K562 (cell line): Measurements from ENCODE around the gene WNT7B. TPM values are rescaled to one million over a fixed set of nuclear protein-coding genes. Genes with fewer than 3 reads are reported as not detected.

ENCODE experiments used
- ATAC-seq: fragments of 200-7000 bp; cut with Tn5 transposase; 3 replicates; pipeline ENCODE4 v1.9.1; 2020; ENCODE audit warnings: moderate library complexity
- BruUV-seq: library from RNA; stranded (reverse); fragments of 400-500 nt; replicated peaks from 2 replicates; lab custom pipeline; 2021; lab: Mats Ljungman, UMichigan
- CTCF ChIA-PET: fragments of 300-600 bp; formaldehyde crosslinking; extraction: SDS; loops from one replicate; lab custom pipeline; 2021; ENCODE audit warnings: low intra/inter-chr PET ratio; lab: Yijun Ruan, JAX
- POLR2A ChIA-PET: fragments of 300-600, 350-650 bp; sonication (Branson Sonifier 250); formaldehyde crosslinking; extraction: SDS; loops from one replicate; lab custom pipeline; 2021; ENCODE audit warnings: antibody characterized with exemption, inconsistent platforms; lab: Yijun Ruan, JAX
- DNase-seq, 4 experiments: peaks; one replicate each; pipeline versions ENCODE4 v3.0.0 to v3.0.0-alpha.2; 2011 to 2018; ENCODE audit warnings: low spot score in 3 of 4, mixed read lengths in 3 of 4; ENCODE audit errors: extremely low read depth in 1 of 4
- FAIRE-seq: peaks from 2 replicates; lab custom pipeline; 2011; peaks lifted over from hg19 to GRCh38; lab: Jason Lieb, UNC
- H2AFZ ChIP-seq: 2 replicates; pipeline ENCODE4 v1.6.0; 2011; ENCODE audit warnings: low read depth, low read length, control low read depth, inconsistent platforms
- H3K27ac ChIP-seq: fragments of 200-600 bp; 3 replicates; pipeline ENCODE4 v1.8.0; 2011; ENCODE audit warnings: low read depth, mild to moderate bottlenecking, control low read depth, inconsistent platforms, low read length, moderate library complexity, mixed read lengths; ENCODE audit errors: extremely low read depth
- H3K27me3 ChIP-seq, 2 experiments: fragments of 300-600 bp in 1 of 2; 2 replicates in 1 of 2; 3 replicates in 1 of 2; pipeline versions ENCODE4 v1.6.0 to v1.8.0; 2011; ENCODE audit warnings: inconsistent platforms in 2 of 2, low read length in 2 of 2, mild to moderate bottlenecking in 1 of 2, mixed read lengths in 1 of 2, moderate library complexity in 1 of 2; ENCODE audit not compliant: control insufficient read depth in 2 of 2, insufficient read depth in 2 of 2
- H3K36me3 ChIP-seq: fragments of 300-600 bp; 3 replicates; pipeline ENCODE4 v1.8.0; 2011; ENCODE audit warnings: mild to moderate bottlenecking, low read length, inconsistent platforms; ENCODE audit not compliant: control insufficient read depth, insufficient read depth
- H3K4me1 ChIP-seq, 2 experiments: fragments of 200-600 bp in 1 of 2; replicated peaks in 1 of 2; 2 replicates in 1 of 2; 3 replicates in 1 of 2; pipeline versions ENCODE4 v1.5.1 to v1.8.0; 2011; ENCODE audit warnings: inconsistent platforms in 2 of 2, low read length in 2 of 2, mild to moderate bottlenecking in 1 of 2, mixed read lengths in 1 of 2, moderate library complexity in 1 of 2; ENCODE audit not compliant: control insufficient read depth in 2 of 2, insufficient read depth in 2 of 2
- H3K4me2 ChIP-seq: 2 replicates; pipeline ENCODE4 v1.6.1; 2011; ENCODE audit warnings: low read length, control low read depth, inconsistent platforms, mixed read lengths; ENCODE audit not compliant: insufficient read depth
- H3K4me3 ChIP-seq: fragments of 200-600 bp; sonication (generic), shearing (Covaris generic); 2 replicates; pipeline ENCODE4 v1.5.1; 2016; ENCODE audit warnings: control low read depth, inconsistent platforms
- H3K79me2 ChIP-seq: fragments of 200-600 bp; 3 replicates; pipeline ENCODE4 v1.8.0; 2011; ENCODE audit warnings: low read length, inconsistent platforms; ENCODE audit not compliant: control insufficient read depth, insufficient read depth
- H3K9ac ChIP-seq, 2 experiments: 2 replicates each; pipeline versions ENCODE4 v1.6.0 to v1.6.1; 2011; ENCODE audit warnings: low read depth in 2 of 2, low read length in 2 of 2, control low read depth in 1 of 2, inconsistent platforms in 1 of 2, mild to moderate bottlenecking in 1 of 2, mixed read lengths in 1 of 2; ENCODE audit not compliant: insufficient read depth in 1 of 2
- H3K9me1 ChIP-seq: one replicate; pipeline ENCODE4 v1.6.0; 2011; ENCODE audit warnings: inconsistent platforms, mild to moderate bottlenecking, low read length, moderate library complexity; ENCODE audit not compliant: control insufficient read depth, insufficient read depth
- H3K9me3 ChIP-seq: replicated peaks from 2 replicates; pipeline ENCODE4 v1.5.1; 2011; ENCODE audit warnings: low read depth, low read length, inconsistent platforms; ENCODE audit not compliant: control insufficient read depth, insufficient read depth
- H4K20me1 ChIP-seq: replicated peaks from 2 replicates; pipeline ENCODE4 v1.6.1; 2011; ENCODE audit warnings: low read length, inconsistent platforms, mixed read lengths; ENCODE audit not compliant: control insufficient read depth, insufficient read depth
- E2F3 ChIP-seq: fragments of 250-450 bp; sonication (Bioruptor Pico); IDR thresholded peaks from 2 replicates; pipeline ENCODE4 v1.4.0; 2020; ENCODE audit warnings: mild to moderate bottlenecking
- ERF ChIP-seq: fragments of 450-650 bp; formaldehyde crosslinking; IDR thresholded peaks from 2 replicates; pipeline ENCODE4 v1.4.0; 2020; ENCODE audit warnings: mild to moderate bottlenecking, mixed read lengths
- FOXA1 ChIP-seq: fragments of 450-650 bp; IDR thresholded peaks from 2 replicates; pipeline ENCODE4 v1.6.1; 2016; ENCODE audit warnings: mild to moderate bottlenecking, borderline replicate concordance
- GTF2A2 ChIP-seq: IDR thresholded peaks from 2 replicates; pipeline ENCODE4 v1.6.1; 2016; ENCODE audit warnings: mild to moderate bottlenecking, missing genetic modification characterization, missing compliant biosample characterization
- GTF2B ChIP-seq: IDR thresholded peaks from 2 replicates; pipeline ENCODE4 v1.6.1; 2011; ENCODE audit not compliant: insufficient read length; ENCODE audit errors: extremely low read depth
- HIVEP1 ChIP-seq: fragments of 250-450 bp; sonication (Bioruptor Pico); IDR thresholded peaks from 2 replicates; pipeline ENCODE4 v1.4.0; 2020; ENCODE audit warnings: mild to moderate bottlenecking
- MAFK ChIP-seq: IDR thresholded peaks from 2 replicates; pipeline ENCODE4 v1.6.1; 2011; ENCODE audit warnings: low read length, improper control_type of control experiment
- NELFE ChIP-seq: IDR thresholded peaks from 2 replicates; pipeline ENCODE4 v1.6.1; 2011; ENCODE audit warnings: mild to moderate bottlenecking; ENCODE audit not compliant: insufficient read depth, insufficient read length
- NFATC3 ChIP-seq: fragments of 450-650 bp; IDR thresholded peaks from 2 replicates; pipeline ENCODE4 v1.6.1; 2017; ENCODE audit warnings: mild to moderate bottlenecking
- NR0B1 ChIP-seq: fragments of 450-650 bp; IDR thresholded peaks from one replicate; pipeline ENCODE4 v1.6.1; 2018; ENCODE audit warnings: mild to moderate bottlenecking, moderate library complexity; ENCODE audit not compliant: partially characterized antibody
- PRPF4 ChIP-seq: fragments of 200-400 bp; formaldehyde crosslinking; IDR thresholded peaks from one replicate; pipeline ENCODE4 v1.6.1; 2017; ENCODE audit warnings: low read length, low read depth, mild to moderate bottlenecking; ENCODE audit not compliant: insufficient read depth, poor library complexity, severe bottlenecking
- SP1 ChIP-seq: sonication (generic); formaldehyde crosslinking; IDR thresholded peaks from 2 replicates; pipeline ENCODE4 v1.8.1; 2022; ENCODE audit warnings: mild to moderate bottlenecking, missing genetic modification reagents
- THAP7 ChIP-seq: fragments of 250-450 bp; sonication (Bioruptor Pico); IDR thresholded peaks from 2 replicates; pipeline ENCODE4 v1.5.0; 2021
- ZNF212 ChIP-seq: fragments of 450-650 bp; formaldehyde crosslinking; IDR thresholded peaks from 2 replicates; pipeline ENCODE4 v1.4.0; 2020; ENCODE audit warnings: mild to moderate bottlenecking
- ZNF507 ChIP-seq: conservative IDR thresholded peaks from 2 replicates; pipeline ENCODE4 v1.6.1; 2017; ENCODE audit warnings: missing genetic modification characterization, missing compliant biosample characterization
- WGBS: fragments of 100-300 bp; shearing (Covaris generic); methylation state at CpG from one replicate; pipeline ENCODE4 v1.1.6; 2016; ENCODE audit warnings: low coverage, mixed read lengths; ENCODE audit not compliant: insufficient coverage; ENCODE audit errors: missing lambda C conversion rate; 5-methylcytosine and 5-hydroxymethylcytosine counted together
- in situ Hi-C: fragments of 300-500 bp; cut with MboI; formaldehyde crosslinking; loops from 4 replicates; pipeline ENCODE4 v1.15.0; 2018; ENCODE audit warnings: inconsistent platforms, mixed read lengths
- intact Hi-C: fragments of 100-400 bp; cut with micrococcal nuclease; formaldehyde crosslinking; loops from 2 replicates; pipeline ENCODE4 v1.14.2; 2022
- polyA plus RNA-seq, 8 experiments: library from polyadenylated mRNA; depleted of rRNA in 4 of 8; stranded (reverse) in 5 of 8; unstranded in 3 of 8; fragments of >200 nt; fragmentation: Nextera tagmentation in 2 of 8; fragmentation: Illumina TruSeq in 1 of 8; extraction: Ambion mirVana in 2 of 8; extraction: Trizol in 1 of 8; gene quantifications; 2 replicates each; pipeline versions ENCODE4 v1.2.1 to v1.2.3, GENCODE V29; 2011 to 2014; ENCODE audit warnings: inconsistent platforms in 1 of 8, missing spikeins in 1 of 8
- total RNA-seq, 7 experiments: library from RNA; depleted of rRNA in 6 of 7; stranded (reverse); fragments of >200 nt in 6 of 7; fragmentation: Illumina TruSeq in 2 of 7; extraction: Trizol in 2 of 7; gene quantifications; 2 replicates each; pipeline versions ENCODE4 v1.2.1 to v1.2.3, GENCODE V29; 2011 to 2021; ENCODE audit warnings: low replicate concordance in 1 of 7

Gene WNT7B
- total and polyA plus RNA-seq, 9 of the 15 experiments (the other 6 are each of a cell fraction or from before 2014, with no cell fraction given): not detected

DNA sequence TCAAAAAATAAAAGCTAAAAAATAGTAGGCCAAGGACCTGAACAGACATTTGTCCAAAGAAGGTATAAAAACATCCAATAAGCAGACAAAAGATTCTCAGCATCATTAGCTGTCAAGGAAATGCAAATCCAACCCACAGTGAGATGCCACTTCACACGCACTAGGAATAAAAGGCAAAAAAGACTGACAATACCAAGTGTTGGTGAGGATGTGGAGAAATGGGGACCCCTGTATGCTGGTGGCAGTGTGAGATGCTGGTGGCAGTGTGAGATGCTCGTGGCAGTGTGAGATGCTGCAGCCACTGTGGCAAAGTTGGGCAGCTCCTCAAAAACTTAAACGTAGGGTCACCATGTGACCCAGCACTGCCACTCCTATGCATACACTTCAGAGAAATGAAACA, 38.0 kb downstream of the WNT7B start:
- H3K27ac ChIP-seq: no peak overlapping the region
- no peaks in the 10 kb centered on the region; the same call in 1 of the 2 replicates for H4K20me1 ChIP-seq
- H3K9me3 ChIP-seq: no peaks in the 10 kb centered on the region
- peaks cover 0 to 5% of the 10 kb centered on the region in 2 experiments; a peak in 1 of 5 replicates for H3K4me1 ChIP-seq
- no peak overlapping the region for H2AFZ ChIP-seq
- WGBS: 0% methylated on average over 3 of the region's 3 CpGs
- in situ Hi-C loops: no loop called here
- no peak overlapping the region for H3K9ac ChIP-seq
- no peaks in the 10 kb centered on the region for H3K9me1 ChIP-seq
- CTCF ChIA-PET: no interaction called here
- BruUV-seq: no TSS peak
- H3K4me2 ChIP-seq: no peak overlapping the region
- peaks cover 0 to 34% of the 10 kb centered on the region in 2 experiments; a peak in 2 of 5 replicates for H3K27me3 ChIP-seq
- no peak for TF ChIP-seq SP1 (CRISPR knock-in tag)
- TF ChIP-seq THAP7 (CRISPR knock-in tag): no peak
- no peak for TF ChIP-seq ERF
- no peak for TF ChIP-seq GTF2A2 (tag)
- TF ChIP-seq E2F3 (CRISPR knock-in tag): no peak
- TF ChIP-seq HIVEP1 (CRISPR knock-in tag): no peak
- TF ChIP-seq FOXA1: no peak
- TF ChIP-seq PRPF4: no peak
- TF ChIP-seq ZNF212 (CRISPR knock-in tag): no peak
- no peak for TF ChIP-seq MAFK
- TF ChIP-seq ZNF507 (tag): no peak
- no peak for TF ChIP-seq NR0B1
- no peak for TF ChIP-seq NFATC3
- no peak for TF ChIP-seq GTF2B
- no peak for TF ChIP-seq NELFE
- no peaks in the 10 kb centered on the region for H3K36me3 ChIP-seq
- POLR2A ChIA-PET: no interaction called here
- H3K4me3 ChIP-seq: no peak overlapping the region
- DNase-seq: no peak
- H3K79me2 ChIP-seq: no peaks in the 10 kb centered on the region
- FAIRE-seq: no peak
- ATAC-seq: no peak
- intact Hi-C loops: no loop called here
